Frontal cortex (tissue), 4 donors: ENCODE results near the gene CLIC1. TPM values are rescaled to one million over a fixed set of nuclear protein-coding genes. Genes with fewer than 3 reads are reported as not detected.

Source experiments
- DNase-seq, 2 donors: peaks; one replicate each; pipeline ENCODE4 v3.0.0; 2012; ENCODE audit warnings: low spot score in 2 of 2
- FAIRE-seq: peaks from 2 replicates; lab custom pipeline; 2012; peaks lifted over from hg19 to GRCh38; lab: Jason Lieb, UNC
- total RNA-seq: library from RNA; depleted of rRNA; stranded (reverse); fragments of >200 nt; gene quantifications from one replicate; pipeline ENCODE4 v1.2.3, GENCODE V29; 2014
- donor health status: control.
- donor health status: control.
- donor health status: control.

Gene CLIC1
- total RNA-seq, 1 donor from 2014 or later: 26.1 TPM

GRCh38 chr6:31769684-31770371 is 33.5 kb upstream of the CLIC1 start:
- FAIRE-seq (no peak), DNase-seq (peak in 1 of 2 donors; percentile 65)

- DNase-seq: no peak
Measured at GRCh38 chr6:31768363-31769257, 32.3 kb upstream of the CLIC1 start.

GRCh38 chr6:31767096-31767645 is 30.8 kb upstream of the CLIC1 start:
- FAIRE-seq: no peak
- no peak for DNase-seq

More at GRCh38 chr6:31768363-31769257, 32.3 kb upstream of the CLIC1 start:
- FAIRE-seq: no peak

GRCh38 chr6:31765910-31766794 is 29.8 kb upstream of the CLIC1 start:
- FAIRE-seq (no peak), DNase-seq (no peak)

GRCh38 chr6:31765559-31765909 is 29.2 kb upstream of the CLIC1 start:
- FAIRE-seq (no peak), DNase-seq (no peak)

- FAIRE-seq (no peak), DNase-seq (no peak)
Measured at GRCh38 chr6:31764198-31764597, 27.9 kb upstream of the CLIC1 start.

GRCh38 chr6:31763619-31763940 is 27.2 kb upstream of the CLIC1 start:
- peak in 1 of 2 donors; percentile 62 for DNase-seq
- no peak for FAIRE-seq

GRCh38 chr6:31762878-31763618 is 26.7 kb upstream of the CLIC1 start:
- DNase-seq: no peak
- FAIRE-seq: no peak

GRCh38 chr6:31762356-31762755 is 26.0 kb upstream of the CLIC1 start, which contains the start of gene SAPCD1:
SAPCD1 (plus strand) TSS chr6:31762656; CDS start chr6:31763055, 399 bp downstream.
- FAIRE-seq (no peak), DNase-seq (no peak)

GRCh38 chr6:31761343-31761742 is 25.0 kb upstream of the CLIC1 start:
- DNase-seq: no peak
- FAIRE-seq: no peak

- DNase-seq (no peak), FAIRE-seq (no peak)
Measured at GRCh38 chr6:31760790-31761189, 24.5 kb upstream of the CLIC1 start.

- no peak for DNase-seq
- no peak for FAIRE-seq
Measured at GRCh38 chr6:31758281-31758680, 22.0 kb upstream of the CLIC1 start.

- DNase-seq (no peak), FAIRE-seq (no peak)
Measured at GRCh38 chr6:31752739-31753319, 16.5 kb upstream of the CLIC1 start.

GRCh38 chr6:31750411-31751022 is 14.2 kb upstream of the CLIC1 start:
- no peak for FAIRE-seq
- no peak for DNase-seq

- DNase-seq (no peak), FAIRE-seq (no peak)
Measured at GRCh38 chr6:31749301-31750036, 13.1 kb upstream of the CLIC1 start.

- FAIRE-seq (no peak), DNase-seq (no peak)
Measured at GRCh38 chr6:31744422-31744821, 8.1 kb upstream of the CLIC1 start.

GRCh38 chr6:31742894-31743293 is 6.6 kb upstream of the CLIC1 start:
- FAIRE-seq: no peak

GRCh38 chr6:31741815-31742214 is 5.5 kb upstream of the CLIC1 start:
- FAIRE-seq: no peak
- DNase-seq: no peak

More at GRCh38 chr6:31742894-31743293, 6.6 kb upstream of the CLIC1 start:
- DNase-seq: no peak
